Erythroblast (primary cell): Measurements from ENCODE around the gene CACNA1E.

Source experiments
- GATA1 ChIP-seq: IDR thresholded peaks from 2 replicates; pipeline ENCODE4 v1.6.1; 2011; ENCODE audit warnings: low read depth, mild to moderate bottlenecking, control low read depth, low read length, moderate library complexity
- POLR2A ChIP-seq: IDR thresholded peaks from 2 replicates; pipeline ENCODE4 v1.6.1; 2011; ENCODE audit warnings: mild to moderate bottlenecking, low read length

- TF ChIP-seq POLR2A, result no peak
- no peak for TF ChIP-seq GATA1
These were observed 320.1 kb downstream of the CACNA1E start for GRCh38 chr1:181803421-181803820.
